WTC11 (cell line): ENCODE data around the gene DDIAS. TPM values are rescaled to one million over a fixed set of nuclear protein-coding genes. Genes with fewer than 3 reads are reported as not detected.

ENCODE experiments used
- ATAC-seq: fragments of 200-7000 bp; cut with Tn5 transposase; 2 replicates; pipeline ENCODE4 v1.10.0; 2021; ENCODE audit warnings: mild to moderate bottlenecking, moderate library complexity
- CTCF ChIA-PET: fragments of 300-600 bp; sonication (Branson Sonifier 250); formaldehyde crosslinking; loops from one replicate; lab custom pipeline; 2021; ENCODE audit warnings: antibody characterized with exemption; lab: Charles Lee
- POLR2A ChIA-PET: fragments of 350-600 bp; sonication (Branson Sonifier 250); formaldehyde crosslinking; loops from one replicate; lab custom pipeline; 2021; ENCODE audit warnings: antibody characterized with exemption; lab: Charles Lee
- DNase-seq: peaks from one replicate; pipeline ENCODE4 v3.0.0; 2021; ENCODE audit warnings: low spot score
- H3K27ac Mint-ChIP-seq: 2 replicates; pipeline ENCODE4 v1.8.0; 2021; ENCODE audit warnings: mixed read lengths
- H3K27me3 Mint-ChIP-seq: 2 replicates; pipeline ENCODE4 v1.8.0; 2021; ENCODE audit warnings: low read depth, mild to moderate bottlenecking, moderate library complexity, mixed read lengths
- H3K36me3 Mint-ChIP-seq: 2 replicates; pipeline ENCODE4 v1.8.0; 2021; ENCODE audit warnings: mixed read lengths
- H3K4me1 Mint-ChIP-seq: 2 replicates; pipeline ENCODE4 v1.8.0; 2022; ENCODE audit warnings: mixed read lengths
- H3K4me3 Mint-ChIP-seq: 2 replicates; pipeline ENCODE4 v1.8.0; 2021; ENCODE audit warnings: mild to moderate bottlenecking, moderate library complexity, mixed read lengths
- H3K9me3 Mint-ChIP-seq: 2 replicates; pipeline ENCODE4 v1.8.0; 2021; ENCODE audit warnings: mixed read lengths
- ARID4B ChIP-seq: sonication (generic); formaldehyde crosslinking; IDR thresholded peaks from 2 replicates; pipeline ENCODE4 v1.8.0; 2023; ENCODE audit warnings: missing genetic modification reagents, mild to moderate bottlenecking, borderline replicate concordance
- ATF3 ChIP-seq: sonication (generic); formaldehyde crosslinking; conservative IDR thresholded peaks from 2 replicates; pipeline ENCODE4 v1.8.1; 2022; ENCODE audit warnings: mild to moderate bottlenecking, missing genetic modification reagents
- ATF6 ChIP-seq: sonication (generic); formaldehyde crosslinking; IDR thresholded peaks from 2 replicates; pipeline ENCODE4 v1.8.1; 2023; ENCODE audit warnings: mild to moderate bottlenecking, missing genetic modification reagents
- CREB1 ChIP-seq: sonication (generic); formaldehyde crosslinking; IDR thresholded peaks from 2 replicates; pipeline ENCODE4 v1.8.0; 2023; ENCODE audit warnings: mild to moderate bottlenecking, missing genetic modification reagents
- FOXP4 ChIP-seq: sonication (generic); formaldehyde crosslinking; IDR thresholded peaks from 2 replicates; pipeline ENCODE4 v1.8.0; 2022; ENCODE audit warnings: mild to moderate bottlenecking, missing genetic modification reagents
- GTF2I ChIP-seq: fragments of 250-450 bp; sonication (Bioruptor Pico); conservative IDR thresholded peaks from 2 replicates; pipeline ENCODE4 v1.4.0; 2021; ENCODE audit warnings: mild to moderate bottlenecking
- MLX ChIP-seq: sonication (generic); formaldehyde crosslinking; IDR thresholded peaks from 2 replicates; pipeline ENCODE4 v1.8.1; 2023; ENCODE audit warnings: mild to moderate bottlenecking, missing genetic modification reagents, moderate library complexity
- MYBL2 ChIP-seq: sonication (generic); formaldehyde crosslinking; IDR thresholded peaks from 2 replicates; pipeline ENCODE4 v1.8.1; 2023; ENCODE audit warnings: mild to moderate bottlenecking, moderate library complexity, missing genetic modification reagents
- OVOL2 ChIP-seq: fragments of 250-450 bp; sonication (Bioruptor Pico); IDR thresholded peaks from 2 replicates; pipeline ENCODE4 v1.9.0; 2021; ENCODE audit warnings: mild to moderate bottlenecking, borderline replicate concordance
- PRDM15 ChIP-seq: sonication (generic); formaldehyde crosslinking; IDR thresholded peaks from 2 replicates; pipeline ENCODE4 v1.8.0; 2022; ENCODE audit warnings: missing genetic modification reagents
- SMAD3 ChIP-seq: sonication (generic); formaldehyde crosslinking; IDR thresholded peaks from 2 replicates; pipeline ENCODE4 v1.8.0; 2022; ENCODE audit warnings: missing genetic modification reagents, mild to moderate bottlenecking, borderline replicate concordance
- TCF7 ChIP-seq: sonication (generic); formaldehyde crosslinking; IDR thresholded peaks from 2 replicates; pipeline ENCODE4 v1.8.0; 2022; ENCODE audit warnings: mild to moderate bottlenecking, low read depth, missing genetic modification reagents, moderate library complexity
- USF1 ChIP-seq: sonication (generic); formaldehyde crosslinking; IDR thresholded peaks from 2 replicates; pipeline ENCODE4 v1.8.0; 2022; ENCODE audit warnings: mild to moderate bottlenecking, missing genetic modification reagents
- ZBTB43 ChIP-seq: sonication (generic); formaldehyde crosslinking; IDR thresholded peaks from 2 replicates; pipeline ENCODE4 v1.8.1; 2023; ENCODE audit warnings: mild to moderate bottlenecking, missing genetic modification reagents
- ZNF138 ChIP-seq: sonication (generic); formaldehyde crosslinking; conservative IDR thresholded peaks from 2 replicates; pipeline ENCODE4 v1.8.1; 2022; ENCODE audit warnings: mild to moderate bottlenecking, moderate library complexity, missing genetic modification reagents
- ZNF219 ChIP-seq: sonication (generic); formaldehyde crosslinking; IDR thresholded peaks from 2 replicates; pipeline ENCODE4 v1.8.0; 2023; ENCODE audit warnings: missing genetic modification reagents, mild to moderate bottlenecking, borderline replicate concordance
- ZNF232 ChIP-seq: sonication (generic); formaldehyde crosslinking; IDR thresholded peaks from 2 replicates; pipeline ENCODE4 v1.8.0; 2022; ENCODE audit warnings: mild to moderate bottlenecking, missing genetic modification reagents
- ZNF416 ChIP-seq: fragments of 250-450 bp; sonication (Bioruptor Pico); IDR thresholded peaks from 2 replicates; pipeline ENCODE4 v1.9.0; 2021; ENCODE audit warnings: mild to moderate bottlenecking, inconsistent platforms
- ZNF425 ChIP-seq: fragments of 250-450 bp; sonication (Bioruptor Pico); conservative IDR thresholded peaks from 2 replicates; pipeline ENCODE4 v1.9.0; 2021; ENCODE audit warnings: mild to moderate bottlenecking
- total RNA-seq: library from RNA; stranded (reverse); gene quantifications from 3 replicates; pipeline ENCODE4 v1.2.3, GENCODE V29; 2021

DDIAS gene
- total RNA-seq, 1 experiment from 2014 or later, result 28.7 TPM

GRCh38 chr11:82930229-82930628 lies 28.7 kb downstream of the DDIAS start (continued):
- TF ChIP-seq ZNF425 (CRISPR knock-in tag) (no peak), ZNF416 (CRISPR knock-in tag) (no peak), ARID4B (CRISPR knock-in tag) (no peak), OVOL2 (CRISPR knock-in tag) (no peak), ZBTB43 (CRISPR knock-in tag) (no peak), ATF6 (CRISPR knock-in tag) (no peak), MLX (CRISPR knock-in tag) (no peak), ATF3 (no peak)
- TF ChIP-seq, all 79 proteins: peak for 0

- TF ChIP-seq CREB1 (CRISPR knock-in tag) (no peak), ZNF219 (CRISPR knock-in tag) (no peak), SMAD3 (CRISPR knock-in tag) (no peak), FOXP4 (no peak), TCF7 (no peak), USF1 (no peak), ZNF232 (no peak), MYBL2 (CRISPR knock-in tag) (no peak), GTF2I (CRISPR knock-in tag) (no peak), PRDM15 (CRISPR knock-in tag) (no peak), ZNF138 (CRISPR knock-in tag) (no peak)
- POLR2A ChIA-PET, result no interaction called here
- DNase-seq (no peak), ATAC-seq (no peak)
- Mint-ChIP-seq H3K27ac (no peak overlapping the region), H3K36me3 (peaks cover 39% of the 10 kb centered on the region), H3K9me3 (no peaks in the 10 kb centered on the region), H3K4me3 (no peak overlapping the region), H3K27me3 (no peaks in the 10 kb centered on the region), H3K4me1 (no peaks in the 10 kb centered on the region)
- CTCF ChIA-PET, result interaction anchor here (3.4 kb wide), 1 partner anchor 63 kb away, joined by 13 read pairs; no protein-coding TSS in a partner anchor
Measured at GRCh38 chr11:82930734-82931133, 29.2 kb downstream of the DDIAS start.
